GM20000 (cell line): ENCODE measurements around the gene BCAR3.
A peak's percentile ranks its signal among the peaks of the same experiment; 100 is the strongest.

Experiments used
- DNase-seq: peaks from one replicate; pipeline ENCODE4 v3.0.0; 2012; ENCODE audit warnings: low spot score
- CTCF ChIP-seq: IDR thresholded peaks from 2 replicates; pipeline ENCODE4 v1.5.1; 2012; ENCODE audit warnings: mild to moderate bottlenecking, control low read depth; ENCODE audit errors: extremely low read depth, missing control alignments

BCAR3 gene

GRCh38 chr1:93616996-93617669 is 64.5 kb downstream of the BCAR3 start:
- no peak for DNase-seq

GRCh38 chr1:93616221-93616995 is 65.2 kb downstream of the BCAR3 start:
- no peak for TF ChIP-seq CTCF
- DNase-seq = no peak

More at GRCh38 chr1:93616996-93617669, 64.5 kb downstream of the BCAR3 start:
- no peak for TF ChIP-seq CTCF

- no peak for TF ChIP-seq CTCF
- DNase-seq = peak; percentile 65
These were observed 66.0 kb downstream of the BCAR3 start for GRCh38 chr1:93615582-93616150.

- no peak for TF ChIP-seq CTCF
- peak; percentile 44 for DNase-seq
These were observed 66.6 kb downstream of the BCAR3 start for GRCh38 chr1:93614986-93615581.

- TF ChIP-seq CTCF = no peak
- DNase-seq = no peak
These were observed 67.1 kb downstream of the BCAR3 start for GRCh38 chr1:93614541-93614940.

GRCh38 chr1:93613898-93614297 is 67.7 kb downstream of the BCAR3 start:
- no peak for TF ChIP-seq CTCF
- DNase-seq = no peak

- DNase-seq = no peak
These were observed 69.1 kb downstream of the BCAR3 start for GRCh38 chr1:93612510-93612909.

More at GRCh38 chr1:93612510-93612909, 69.1 kb downstream of the BCAR3 start:
- no peak for TF ChIP-seq CTCF
